ENCODE measurements around the gene CEP41.

The CEP41 gene

DNA sequence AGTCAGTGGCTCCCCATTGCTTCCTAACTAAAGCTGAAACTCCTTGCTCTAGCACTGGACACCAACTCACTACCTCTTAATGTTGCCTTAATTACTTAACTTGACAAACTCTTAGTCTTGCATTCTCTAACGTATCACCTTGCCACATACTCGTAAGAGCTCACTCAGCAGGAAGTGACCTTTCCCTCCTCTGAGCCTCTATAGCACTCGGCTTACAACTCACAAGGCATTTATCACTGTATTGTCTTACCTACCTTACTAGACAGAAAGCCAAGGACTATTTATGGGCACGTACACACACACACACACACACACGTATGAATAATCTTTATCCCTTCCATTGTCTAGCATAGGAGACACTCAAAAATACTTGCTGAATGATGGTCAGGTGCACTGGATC lies 21.2 kb downstream of the CEP41 start:
- no peak for DNase-seq (ENCODE audit: low spot score)

DNA sequence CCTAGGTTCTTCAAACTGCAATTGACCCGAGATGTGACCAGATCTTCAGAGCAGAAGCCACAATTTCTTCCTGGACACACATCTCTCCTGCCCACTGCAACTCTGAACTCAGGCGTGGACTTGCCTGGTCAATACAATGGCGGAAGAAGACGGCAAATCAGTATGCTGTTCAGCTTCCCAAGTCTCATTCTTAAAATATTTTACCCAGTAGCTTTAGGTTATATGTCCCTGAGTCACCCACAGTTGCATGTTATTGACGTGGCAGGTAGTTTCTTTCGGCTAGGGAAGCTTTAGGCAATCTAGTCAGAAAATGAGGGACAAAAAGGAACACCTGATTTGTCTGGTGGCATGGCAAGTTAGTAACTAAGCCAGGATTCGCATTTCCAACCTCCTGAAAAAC lies 22.5 kb downstream of the CEP41 start:
- no peak for DNase-seq (ENCODE audit: low spot score)

DNA sequence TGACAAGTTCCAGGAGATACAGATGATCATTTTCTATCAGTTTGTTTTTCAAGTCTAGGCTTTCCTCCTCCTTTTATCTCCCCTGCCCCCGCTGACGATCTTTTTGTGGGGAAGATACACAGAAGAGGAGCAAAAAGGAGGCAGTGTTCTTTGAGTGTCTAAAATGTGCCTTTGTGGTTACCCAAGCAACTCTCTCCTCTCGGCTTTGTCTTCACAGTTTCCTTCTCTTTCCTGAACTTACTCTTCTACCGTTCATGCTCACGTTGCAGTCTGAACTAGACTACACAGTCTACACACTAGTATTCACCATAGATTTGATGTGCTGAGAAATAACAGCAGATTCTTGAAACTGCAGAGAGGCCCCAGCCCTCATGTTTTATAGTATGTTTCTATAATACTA lies 23.6 kb downstream of the CEP41 start:
- DNase-seq (ENCODE audit: low spot score) = no peak

DNA sequence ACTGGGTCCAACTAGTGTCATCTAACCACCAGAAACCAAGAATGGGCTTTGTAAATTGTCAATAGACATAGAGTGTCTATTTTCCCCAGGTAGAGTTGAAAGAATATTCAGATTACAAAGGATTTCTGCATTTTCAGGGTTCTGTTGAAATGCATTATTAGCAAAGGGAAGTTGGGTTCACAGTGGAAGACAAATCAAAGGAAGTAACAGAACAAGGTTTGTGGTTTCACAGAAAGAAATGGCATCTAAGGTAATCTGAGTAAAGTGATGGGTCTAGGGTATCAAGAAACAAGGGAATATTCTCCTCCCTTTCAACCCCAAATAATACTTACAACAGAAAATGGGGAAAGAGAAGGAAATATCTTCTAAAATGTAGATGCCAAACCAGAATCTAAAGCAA lies 25.8 kb downstream of the CEP41 start:
- DNase-seq (ENCODE audit: low spot score) = no peak

DNA sequence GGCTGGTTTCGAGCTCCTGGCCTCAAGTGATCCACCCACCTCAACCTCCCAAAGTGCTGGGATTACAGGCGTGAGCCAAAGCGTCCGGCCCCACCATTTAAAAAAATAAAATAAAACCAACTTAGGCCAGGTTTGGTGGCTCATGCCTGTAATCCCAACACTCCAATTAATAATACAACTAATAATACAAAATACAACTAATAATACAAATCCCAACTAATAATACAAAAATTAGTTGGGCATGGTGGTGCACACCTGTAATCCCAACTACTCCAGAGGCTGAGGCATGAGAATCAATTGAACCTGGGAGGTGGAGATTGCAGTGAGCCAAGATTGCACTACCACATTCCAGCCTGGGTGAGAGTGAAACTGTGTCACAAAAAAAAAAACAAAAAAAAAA lies 27.6 kb downstream of the CEP41 start:
- DNase-seq (ENCODE audit: low spot score) = no peak

DNA sequence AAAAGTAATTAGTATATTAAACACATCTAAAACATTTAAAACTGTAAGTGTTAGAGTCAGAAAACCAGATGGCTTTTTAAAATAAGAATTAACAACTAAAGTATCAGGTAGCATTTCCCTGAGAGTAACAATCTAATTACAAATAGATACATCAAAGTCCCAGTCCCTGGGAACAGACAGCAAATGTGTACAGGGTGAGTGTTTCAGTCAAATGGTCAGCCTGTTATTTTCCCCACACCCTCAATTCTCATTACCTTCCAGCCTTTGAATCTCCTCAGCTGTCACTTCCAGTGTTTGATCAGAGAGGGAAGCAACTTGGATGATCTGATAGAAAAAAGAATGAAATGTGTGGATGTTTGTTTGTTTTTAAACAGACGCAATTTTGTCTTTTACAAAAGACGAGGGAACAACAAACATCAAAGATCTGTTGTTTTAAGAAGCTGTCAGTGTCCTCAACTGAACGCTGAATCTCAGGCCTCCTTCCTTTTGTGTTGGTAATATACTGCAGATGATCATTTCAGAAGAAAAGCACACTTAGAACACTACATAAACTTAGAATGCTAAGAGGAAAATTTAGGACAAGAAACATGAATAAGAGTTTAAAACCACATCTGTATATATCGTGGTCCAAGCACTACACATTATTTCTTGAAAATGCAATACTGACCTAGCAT lies 29.8 kb downstream of the CEP41 start:
- DNase-seq (ENCODE audit: low spot score) = no peak

DNA sequence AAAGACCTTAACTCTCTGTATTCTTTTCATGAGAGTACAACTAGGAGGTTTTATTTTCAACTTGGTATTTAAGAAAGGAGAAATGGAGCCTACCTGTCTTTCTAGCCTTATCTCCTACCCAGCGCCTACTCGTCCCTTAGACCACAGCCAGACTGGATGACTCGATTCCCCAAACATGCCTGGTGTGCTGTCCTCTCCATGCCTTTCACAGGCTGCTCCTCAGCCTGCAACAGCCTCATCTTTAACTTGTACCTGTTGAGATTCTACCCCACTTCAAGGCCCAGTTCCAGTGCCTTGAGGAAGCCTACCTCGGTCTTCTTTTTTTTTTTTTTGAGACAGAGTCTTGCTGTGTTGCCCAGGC lies 31.1 kb downstream of the CEP41 start:
- no peak for DNase-seq (ENCODE audit: low spot score)

DNA sequence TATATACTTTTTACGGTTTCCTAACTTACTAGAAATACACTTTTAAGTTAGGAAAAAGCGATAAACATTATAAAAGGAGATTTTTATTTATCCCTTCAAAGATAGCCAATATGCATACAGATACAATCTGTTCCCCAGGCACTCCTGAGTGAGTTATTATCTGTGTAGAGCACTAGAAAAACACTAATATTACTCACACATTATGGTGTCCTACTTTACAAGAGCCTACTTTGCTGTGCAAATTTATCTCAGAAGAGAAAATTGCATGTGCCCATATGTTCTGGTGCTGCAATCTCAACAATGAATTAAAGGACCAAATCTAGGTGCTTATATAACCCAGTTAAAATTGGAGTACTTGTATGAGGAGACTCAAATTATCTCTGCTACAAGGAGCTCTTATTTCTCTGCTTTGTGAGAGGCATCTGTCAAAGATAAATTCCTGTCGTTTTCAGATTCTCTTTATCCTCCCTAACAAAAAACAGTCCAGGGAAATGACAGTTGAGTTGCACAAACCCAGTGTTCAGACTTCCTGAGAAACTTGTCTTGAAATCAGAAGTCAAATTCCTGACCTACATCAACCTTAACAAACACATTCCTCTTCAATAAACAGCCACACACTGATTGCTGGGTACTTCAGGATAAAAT lies 31.6 kb downstream of the CEP41 start:
- peak; percentile 31 for DNase-seq (ENCODE audit: low spot score)

DNA sequence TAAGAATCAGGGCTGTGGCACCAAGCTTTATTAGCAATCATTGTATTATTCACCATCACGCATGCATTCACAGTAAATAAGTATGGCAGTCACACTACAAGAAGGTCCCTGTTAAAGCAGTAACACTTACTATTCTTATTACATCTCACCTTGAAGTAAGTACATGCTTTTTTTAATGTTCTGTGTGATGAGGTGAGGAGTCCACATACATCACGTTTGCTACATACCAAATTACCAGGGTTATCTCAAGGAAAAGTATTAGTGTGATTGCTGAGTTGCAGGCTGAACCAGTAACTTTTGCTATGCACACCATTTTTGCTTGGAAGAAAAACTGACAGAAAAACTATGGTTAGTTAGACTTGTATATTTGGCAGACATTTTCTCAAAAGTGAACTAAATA lies 35.8 kb downstream of the CEP41 start:
- DNase-seq (ENCODE audit: low spot score) = no peak

DNA sequence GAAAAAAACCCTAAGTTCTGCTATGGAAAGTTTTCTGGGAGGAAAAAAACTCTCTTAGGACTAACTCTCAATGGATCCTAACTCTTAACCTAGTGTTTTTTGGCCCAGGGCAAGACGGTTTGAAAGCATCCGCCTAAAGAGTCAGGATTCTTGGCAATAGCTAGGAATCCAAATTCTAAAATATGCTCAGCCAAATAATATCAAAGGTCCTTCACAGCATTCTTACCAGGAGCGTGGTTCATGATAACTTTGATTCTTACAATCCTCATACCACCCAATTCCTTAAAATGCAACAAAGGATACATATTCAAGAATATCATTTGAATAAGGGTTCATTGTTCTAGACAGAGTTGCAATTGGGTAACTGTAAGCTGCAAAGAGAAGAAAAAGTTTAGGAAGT lies 39.2 kb downstream of the CEP41 start:
- DNase-seq (ENCODE audit: low spot score) = no peak

DNA sequence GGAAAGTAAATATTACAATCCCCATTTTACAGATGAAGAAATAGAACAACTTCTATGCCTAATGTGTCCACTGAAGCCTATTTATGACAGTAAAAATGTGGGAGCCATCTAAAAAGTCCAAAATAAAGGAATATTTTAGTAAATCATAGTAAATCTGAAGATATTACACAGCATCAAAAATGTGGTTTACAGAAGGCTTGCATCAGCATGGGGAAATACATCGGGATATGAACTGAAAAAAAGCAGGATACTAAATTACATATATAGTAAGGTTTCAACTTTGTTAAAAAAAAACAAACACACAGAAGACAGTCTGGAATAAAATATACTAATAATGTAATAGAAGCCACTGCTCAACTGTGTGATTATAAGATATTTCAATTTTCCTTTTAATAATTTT lies 39.7 kb downstream of the CEP41 start:
- DNase-seq (ENCODE audit: low spot score) = no peak

DNA sequence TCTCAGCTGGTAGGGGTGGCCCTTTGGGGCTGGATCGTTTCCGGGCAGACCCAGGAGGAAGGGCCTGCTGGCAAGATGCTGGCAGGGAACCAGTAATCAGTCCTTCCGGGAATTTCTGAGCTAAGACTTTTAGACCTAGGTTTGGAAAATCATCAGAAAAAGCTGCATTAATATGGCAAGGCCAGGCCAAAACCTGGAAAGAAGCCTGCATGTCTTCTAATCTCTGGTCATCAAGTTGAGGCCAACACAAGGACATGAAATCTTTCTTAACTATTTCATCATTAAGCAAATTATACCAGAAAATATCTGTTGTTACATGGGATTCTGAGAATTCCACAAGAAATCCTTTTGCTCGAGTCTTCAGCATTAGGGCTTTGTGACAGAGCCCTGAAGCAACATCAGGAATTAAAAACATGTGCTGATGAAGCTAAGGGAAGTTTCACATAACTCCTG lies 40.7 kb downstream of the CEP41 start:
- no peak for DNase-seq (ENCODE audit: low spot score)

DNA sequence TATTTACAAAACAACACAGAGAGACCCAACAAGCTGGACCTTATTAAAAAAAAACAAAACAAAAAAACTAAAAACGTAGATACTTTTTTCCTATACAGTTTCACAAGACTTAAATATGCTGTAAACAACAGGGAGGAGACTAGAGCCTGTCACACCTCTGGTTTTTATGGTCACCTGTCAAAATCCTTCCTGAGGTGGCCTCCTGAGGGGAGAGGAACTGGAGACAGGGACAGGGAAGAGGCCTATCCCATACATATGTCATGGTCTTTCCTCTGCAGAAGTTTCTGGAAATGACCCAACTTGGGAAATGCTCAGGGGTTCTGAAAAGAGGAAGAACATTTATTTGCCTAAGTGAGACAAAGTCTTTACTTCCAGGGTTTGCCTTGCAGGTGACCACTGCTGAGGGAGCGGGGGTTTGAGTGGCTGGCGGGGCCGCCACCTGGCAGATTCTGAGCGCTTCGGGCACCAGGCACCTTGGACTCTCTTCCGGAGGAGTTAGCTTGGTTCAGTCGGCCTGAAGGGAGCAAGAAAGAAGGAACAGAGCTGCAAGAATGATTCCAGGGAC lies 42.2 kb downstream of the CEP41 start:
- no peak for DNase-seq (ENCODE audit: low spot score)

DNA sequence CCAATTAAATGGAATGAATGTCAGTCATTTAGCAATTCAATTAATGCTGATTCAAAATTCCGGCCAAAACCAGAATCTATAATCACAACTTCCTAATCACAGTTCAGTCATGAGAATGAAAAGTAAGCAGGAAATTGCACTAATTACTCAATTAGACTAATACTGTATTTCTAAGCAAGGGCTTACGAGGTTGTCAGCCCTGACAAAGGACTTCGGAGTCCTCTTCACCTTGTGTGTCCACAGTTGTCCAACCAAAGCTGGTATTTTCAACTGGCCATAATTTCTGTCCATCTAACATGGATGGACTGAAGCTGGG lies 43.1 kb downstream of the CEP41 start:
- DNase-seq (ENCODE audit: low spot score) = no peak

DNA sequence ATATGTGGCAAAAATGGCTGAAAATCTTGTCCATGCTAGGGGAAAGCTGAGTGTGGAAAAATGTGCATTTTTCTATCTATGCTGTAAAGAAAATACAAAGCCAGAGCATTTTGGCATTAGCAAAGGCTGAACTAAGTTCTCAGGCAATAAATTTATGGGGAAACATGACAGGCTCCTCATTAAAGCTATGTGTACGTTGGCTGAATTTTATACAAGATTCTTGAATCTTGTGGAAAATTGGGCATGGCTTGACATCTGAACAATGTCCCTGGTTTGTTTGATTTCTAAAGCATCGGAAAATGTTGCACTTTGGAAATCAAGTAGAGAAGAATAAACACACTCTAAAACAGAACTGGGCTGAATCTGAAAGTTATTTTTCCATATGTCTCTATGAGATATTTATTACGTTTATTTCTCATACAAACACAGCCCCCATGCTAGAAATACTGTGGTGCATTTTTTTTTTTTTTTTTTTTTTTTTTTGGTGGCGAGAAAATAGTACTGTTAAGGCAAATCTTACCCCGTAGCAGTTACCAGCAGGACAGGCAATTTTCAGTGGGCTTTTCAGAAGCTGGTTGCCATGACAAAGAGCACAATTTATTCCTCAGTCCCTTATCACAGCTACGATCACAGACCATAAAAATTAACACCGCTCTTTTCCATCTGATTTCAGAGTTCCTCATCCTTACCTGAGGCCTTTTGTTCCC lies 43.6 kb downstream of the CEP41 start:
- DNase-seq (ENCODE audit: low spot score) = no peak

DNA sequence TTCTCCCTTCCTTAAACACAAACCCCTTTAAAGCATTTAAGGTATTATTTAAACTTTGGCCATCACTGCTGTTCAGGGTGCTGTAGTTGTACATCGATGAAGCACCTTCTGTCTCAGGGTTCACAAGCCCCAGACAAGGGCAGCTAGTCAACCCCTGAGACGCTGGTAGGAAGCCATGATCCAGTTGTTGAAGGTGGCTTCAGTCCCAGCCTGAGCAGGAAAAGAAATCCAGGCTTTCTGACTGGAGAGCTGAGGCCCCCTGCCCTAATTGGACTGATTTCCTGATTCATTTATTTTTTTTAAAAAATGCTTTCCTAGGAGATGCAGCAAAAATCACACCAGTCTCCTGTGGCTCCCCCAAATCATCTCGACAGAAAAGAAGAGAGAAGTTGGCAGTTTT lies 44.7 kb downstream of the CEP41 start:
- DNase-seq (ENCODE audit: low spot score) = no peak

DNA sequence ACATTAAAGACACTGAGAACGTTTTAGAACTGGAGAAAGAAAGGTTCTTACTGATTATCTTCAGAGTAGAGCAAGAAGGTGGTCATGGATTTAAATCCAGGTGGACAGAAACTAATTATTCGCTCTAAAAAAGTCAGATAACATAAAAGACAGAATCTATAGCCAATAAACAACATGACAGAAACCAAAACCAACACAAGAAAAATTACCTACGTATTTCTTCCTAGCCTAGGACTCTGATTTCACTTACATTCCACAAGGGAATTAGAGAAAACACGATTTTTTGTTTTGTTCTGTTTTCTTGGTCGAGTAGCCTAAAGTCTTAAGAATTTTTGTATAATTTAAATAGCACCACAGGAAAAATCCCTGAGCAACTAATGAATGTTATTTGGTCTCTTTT lies 45.4 kb downstream of the CEP41 start:
- no peak for DNase-seq (ENCODE audit: low spot score)

DNA sequence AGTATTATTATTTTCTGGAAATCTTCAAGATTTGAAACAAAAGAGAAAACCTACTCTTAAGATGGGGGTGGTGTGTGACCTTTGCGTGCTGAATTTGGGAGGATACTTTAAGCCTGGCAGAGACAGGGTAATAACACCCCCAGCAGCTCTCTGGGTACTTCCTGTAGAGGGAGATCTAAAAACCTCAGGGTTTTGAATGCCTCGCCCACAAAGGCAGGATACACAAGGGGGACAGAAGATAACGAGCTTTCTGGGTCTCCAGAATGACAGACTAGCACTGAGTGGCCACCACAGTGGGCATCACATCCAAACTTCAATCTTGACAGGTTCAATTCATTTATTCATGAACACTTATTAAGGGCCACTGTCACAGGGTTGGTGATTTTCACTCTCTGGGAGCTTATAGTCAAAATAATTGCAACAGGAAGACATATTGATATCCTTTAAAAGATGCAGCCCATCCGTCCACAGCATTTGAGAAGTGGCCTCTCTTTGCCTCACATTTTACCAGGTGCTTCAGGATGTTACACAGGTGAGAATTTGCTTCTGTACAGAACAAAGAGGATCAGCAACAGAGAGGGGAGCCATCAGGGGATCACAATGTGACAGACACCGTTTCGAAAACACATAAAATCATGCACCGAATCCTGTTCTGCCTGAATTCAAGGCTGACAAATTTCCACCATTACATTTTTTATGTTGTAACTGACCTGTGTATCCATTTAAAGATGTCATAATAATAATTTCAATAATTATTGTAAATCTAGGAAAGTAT lies 46.2 kb downstream of the CEP41 start:
- DNase-seq (ENCODE audit: low spot score) = no peak

DNA sequence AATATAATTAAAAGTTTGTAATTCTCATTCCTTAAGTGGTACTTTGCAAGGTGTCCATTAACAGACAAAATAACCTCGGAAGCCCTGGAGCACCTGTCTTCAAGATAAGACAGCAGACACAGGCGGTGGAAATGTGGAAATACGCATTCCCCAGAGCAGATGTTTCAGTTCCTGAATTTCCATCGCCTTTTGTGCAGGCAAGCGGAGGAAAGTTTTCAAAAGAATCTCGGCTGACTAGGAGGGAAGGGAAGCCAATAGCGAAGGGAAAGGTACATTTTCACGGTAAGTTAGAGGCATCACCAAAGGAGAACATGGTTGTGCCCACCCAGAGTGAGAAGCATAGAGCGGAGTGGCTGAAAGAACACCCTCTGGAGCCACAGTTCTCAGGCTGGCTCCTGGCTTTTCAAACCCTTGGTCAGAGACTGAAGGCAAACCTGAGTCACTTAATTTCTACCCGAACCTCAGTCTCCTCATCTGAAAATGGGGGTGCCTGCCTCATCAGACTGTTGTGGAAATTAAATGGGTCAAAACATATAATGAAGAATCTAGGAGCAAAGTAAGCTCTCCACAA lies 46.9 kb downstream of the CEP41 start:
- DNase-seq (ENCODE audit: low spot score) = no peak

DNA sequence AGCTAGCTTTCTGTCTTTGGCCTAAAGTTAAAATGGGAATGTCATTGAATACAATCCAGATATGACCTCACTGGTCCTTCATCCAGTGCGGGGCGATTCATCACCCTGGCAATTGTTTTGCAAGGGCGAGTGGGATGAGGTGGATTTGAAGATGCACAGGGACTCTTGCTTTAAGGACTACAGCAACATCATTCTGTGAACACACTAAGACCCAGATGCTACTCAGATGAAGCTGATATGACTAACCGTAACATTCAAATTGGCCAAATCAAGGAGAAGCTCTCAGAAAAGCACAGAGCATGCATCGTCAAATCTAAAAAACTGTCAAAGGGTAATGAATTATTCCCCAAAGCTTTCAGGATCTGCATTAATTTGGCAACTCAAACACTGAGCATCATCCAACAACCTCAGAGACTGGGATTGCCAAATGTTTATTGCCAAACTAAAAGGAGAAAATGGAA lies 47.7 kb downstream of the CEP41 start:
- DNase-seq (ENCODE audit: low spot score) = no peak

DNA sequence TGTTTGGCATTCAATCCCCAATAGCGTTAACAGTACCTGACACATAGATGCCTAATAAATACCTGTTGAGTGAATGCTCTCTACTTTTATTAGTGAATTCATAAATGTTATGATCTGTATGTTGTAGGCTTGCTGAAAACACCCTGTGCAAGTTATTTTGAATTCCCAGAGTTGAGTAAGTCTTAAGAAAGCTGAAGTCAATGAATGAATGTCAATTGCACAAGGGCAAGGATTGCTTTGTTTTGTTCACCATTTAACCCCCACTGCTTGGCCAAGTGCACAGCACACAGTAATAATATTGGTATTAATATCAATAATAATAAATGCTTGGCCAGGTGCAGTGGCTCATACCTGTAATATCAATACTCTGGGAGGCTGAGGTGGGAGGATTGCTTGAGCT lies 50.3 kb downstream of the CEP41 start:
- DNase-seq (ENCODE audit: low spot score) = no peak

DNA sequence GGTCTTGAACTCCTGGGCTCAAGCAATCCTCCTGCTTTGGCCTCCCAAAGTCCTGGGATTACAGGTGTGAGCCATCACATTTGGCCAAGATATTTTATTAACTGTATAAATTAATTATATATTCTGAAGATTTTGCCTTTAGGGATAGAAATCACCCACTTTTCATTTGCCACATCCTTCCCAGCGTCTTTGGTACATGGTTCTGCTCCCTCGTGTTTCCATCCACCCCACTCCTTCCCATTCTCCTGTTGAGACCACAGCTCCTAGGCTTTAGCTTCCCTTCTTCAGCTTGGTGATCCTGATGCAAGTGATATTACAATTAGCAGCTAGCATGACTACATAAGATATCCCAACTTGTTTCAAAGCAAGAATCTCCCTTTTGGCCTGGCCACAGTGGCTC lies 52.1 kb downstream of the CEP41 start:
- no peak for DNase-seq (ENCODE audit: low spot score)

Data from putamen (tissue), 1 donor.